ENCODE data around the gene GADD45G.

The GADD45G gene

GRCh38 chr9:89654025-89654662 lies 49.3 kb downstream of the GADD45G start:
- DNase-seq (ENCODE audit: low read depth in 2 of 2): no peak

GRCh38 chr9:89655056-89655989 lies 50.5 kb downstream of the GADD45G start:
- no peak for DNase-seq (ENCODE audit: low read depth in 2 of 2)
